Measurements from ENCODE around the gene SERPINB12.
A peak's percentile ranks its signal among the peaks of the same experiment; 100 is the strongest.

Gene SERPINB12

DNA sequence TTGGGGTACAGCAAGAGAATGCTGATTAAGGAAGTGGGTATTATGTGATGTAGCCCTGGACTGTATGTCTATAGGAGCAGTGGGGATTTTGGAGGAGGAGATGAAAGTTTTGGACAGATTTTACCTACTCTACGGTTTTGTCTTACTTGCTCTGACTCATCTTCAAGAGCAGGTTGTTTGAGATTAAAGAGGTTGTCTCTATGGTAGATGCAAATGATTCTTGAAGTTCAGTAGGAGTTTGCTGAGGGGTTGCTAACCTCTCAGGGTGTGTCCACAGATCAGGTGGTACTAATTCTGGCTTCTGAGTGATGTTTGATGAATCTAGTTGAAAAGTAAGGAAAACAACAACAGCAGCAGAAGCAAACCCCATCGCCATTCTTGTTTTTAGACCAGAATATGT is 9.7 kb upstream of the SERPINB12 start:
- Mint-ChIP-seq H3K4me1 (peaks cover 6% of the 10 kb centered on the region), H3K9me3 (no peaks in the 10 kb centered on the region), H3K27ac (no peak overlapping the region), H3K4me3 (no peak overlapping the region), H3K36me3 (no peaks in the 10 kb centered on the region)
- no peak for ATAC-seq
- no peak for DNase-seq (ENCODE audit: low spot score in 2 of 2)

DNA sequence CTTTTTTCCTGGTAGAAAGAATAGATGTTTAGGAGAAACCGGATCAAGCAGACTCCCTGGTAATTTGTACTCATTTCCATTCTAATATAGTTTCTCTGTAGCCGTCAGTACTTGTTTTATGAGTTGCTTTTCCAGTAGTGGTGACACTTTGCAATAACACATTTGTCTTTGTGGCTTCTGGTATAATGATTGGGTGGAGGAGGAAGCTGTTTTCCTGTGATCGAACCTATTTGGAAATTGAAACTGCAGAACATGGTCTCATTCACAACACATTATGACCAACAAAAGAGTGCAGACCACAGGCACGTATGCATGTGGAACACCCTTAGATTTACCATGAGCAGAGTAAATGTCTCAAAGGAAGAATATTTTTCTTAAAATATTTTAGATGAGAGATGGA is 7.6 kb upstream of the SERPINB12 start:
- H3K4me3 Mint-ChIP-seq = no peak overlapping the region
- H3K27ac Mint-ChIP-seq = no peak overlapping the region
- DNase-seq (ENCODE audit: low spot score in 2 of 2) (no peak), ATAC-seq (peak; percentile 79)
- peaks cover 6% of the 10 kb centered on the region for H3K4me1 Mint-ChIP-seq
- no peaks in the 10 kb centered on the region for H3K36me3 Mint-ChIP-seq
- no peaks in the 10 kb centered on the region for H3K9me3 Mint-ChIP-seq

- DNase-seq (ENCODE audit: low spot score in 2 of 2) (no peak), ATAC-seq (no peak)
- Mint-ChIP-seq H3K36me3 (no peaks in the 10 kb centered on the region), H3K9me3 (no peaks in the 10 kb centered on the region), H3K4me1 (no peaks in the 10 kb centered on the region), H3K4me3 (no peak overlapping the region), H3K27ac (no peak overlapping the region)
Observed at GRCh38 chr18:63539904-63540510, 2.2 kb upstream of the SERPINB12 start.

GRCh38 chr18:63544017-63544416 is 1.8 kb downstream of the SERPINB12 start:
- H3K36me3 Mint-ChIP-seq = no peaks in the 10 kb centered on the region
- no peaks in the 10 kb centered on the region for H3K9me3 Mint-ChIP-seq
- H3K4me3 Mint-ChIP-seq = no peak overlapping the region
- H3K27ac Mint-ChIP-seq = no peak overlapping the region
- DNase-seq (ENCODE audit: low spot score in 2 of 2) (no peak), ATAC-seq (no peak)
- no peaks in the 10 kb centered on the region for H3K4me1 Mint-ChIP-seq

GRCh38 chr18:63545000-63545399 is 2.8 kb downstream of the SERPINB12 start:
- Mint-ChIP-seq H3K36me3 (no peaks in the 10 kb centered on the region), H3K9me3 (no peaks in the 10 kb centered on the region), H3K27ac (no peak overlapping the region), H3K4me3 (no peak overlapping the region), H3K4me1 (no peaks in the 10 kb centered on the region)
- DNase-seq (ENCODE audit: low spot score in 2 of 2) (no peak), ATAC-seq (no peak)

DNA sequence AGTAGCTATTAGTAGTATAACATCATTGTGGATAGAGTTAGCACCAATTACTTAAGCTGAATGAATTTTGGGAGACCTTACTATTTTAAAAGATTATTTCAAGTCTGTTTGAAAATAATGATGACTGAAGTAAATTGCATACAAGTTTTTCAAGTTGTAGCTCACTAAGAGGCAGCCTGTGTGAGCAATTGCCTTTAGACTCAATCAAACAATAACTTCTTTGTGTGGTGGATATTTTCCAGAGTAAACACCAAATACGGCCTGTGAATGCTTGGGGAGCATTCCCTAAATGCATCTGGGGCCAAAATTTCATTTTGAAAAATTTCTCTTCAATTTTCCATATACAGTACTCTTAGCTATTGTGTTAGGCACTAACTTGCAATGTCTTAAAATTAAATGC is 7.9 kb downstream of the SERPINB12 start:
- no peaks in the 10 kb centered on the region for H3K9me3 Mint-ChIP-seq
- DNase-seq (ENCODE audit: low spot score in 2 of 2) (no peak), ATAC-seq (no peak)
- no peaks in the 10 kb centered on the region for H3K4me1 Mint-ChIP-seq
- H3K4me3 Mint-ChIP-seq = no peak overlapping the region
- H3K27ac Mint-ChIP-seq = no peak overlapping the region
- H3K36me3 Mint-ChIP-seq = no peaks in the 10 kb centered on the region

GRCh38 chr18:63551769-63552168 is 9.6 kb downstream of the SERPINB12 start:
- DNase-seq (ENCODE audit: low spot score in 2 of 2) = no peak
- H3K36me3 Mint-ChIP-seq = no peaks in the 10 kb centered on the region
- no peak for ATAC-seq

DNA sequence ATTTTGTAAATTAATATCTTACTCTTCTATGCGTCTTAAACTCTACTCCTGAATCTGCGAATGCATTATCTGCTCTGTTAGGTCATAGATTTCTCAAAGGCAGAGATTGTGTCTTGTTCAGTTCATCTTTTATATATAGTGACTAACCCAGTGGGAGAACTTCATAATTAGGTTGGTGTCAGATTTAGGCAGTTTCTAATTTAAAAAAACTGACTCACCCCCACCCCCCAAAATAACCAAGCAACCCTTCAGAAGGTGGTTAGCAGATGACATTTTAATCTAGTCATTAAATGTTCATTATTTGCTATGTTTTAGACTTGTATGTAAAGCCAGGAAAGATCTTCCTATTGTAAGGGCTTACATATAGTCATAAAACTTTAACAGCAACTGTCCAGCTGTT is 10.4 kb downstream of the SERPINB12 start:
- Mint-ChIP-seq H3K9me3 (no peaks in the 10 kb centered on the region), H3K36me3 (no peaks in the 10 kb centered on the region), H3K4me1 (no peaks in the 10 kb centered on the region), H3K4me3 (no peak overlapping the region), H3K27ac (no peak overlapping the region)
- no peak for ATAC-seq
- no peak for DNase-seq (ENCODE audit: low spot score in 2 of 2)

More at GRCh38 chr18:63551769-63552168, 9.6 kb downstream of the SERPINB12 start:
- Mint-ChIP-seq H3K4me3 (no peak overlapping the region), H3K9me3 (no peaks in the 10 kb centered on the region), H3K4me1 (no peaks in the 10 kb centered on the region), H3K27ac (no peak overlapping the region)

DNA sequence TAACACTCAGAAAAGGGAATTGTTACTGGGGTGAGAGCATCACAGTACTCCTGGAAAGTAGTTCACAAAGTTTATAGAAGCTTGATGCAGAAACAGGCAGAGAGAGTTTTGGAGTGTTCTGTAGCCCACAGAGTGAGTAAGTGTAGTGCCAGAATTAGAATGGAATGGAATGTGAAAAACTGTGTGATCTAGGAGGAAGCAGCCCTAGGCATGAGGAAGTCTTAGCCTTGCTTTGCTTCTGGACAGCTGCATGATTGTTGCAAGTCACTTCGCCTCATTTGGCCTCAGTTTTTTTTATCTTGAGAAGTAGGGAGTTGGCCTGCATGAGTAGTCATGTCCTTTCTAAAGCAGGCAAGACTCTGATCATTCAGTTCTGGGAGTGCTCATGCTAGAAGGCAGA is 10.9 kb downstream of the SERPINB12 start:
- DNase-seq (ENCODE audit: low spot score in 2 of 2) (no peak), ATAC-seq (no peak)
- no peak overlapping the region for H3K4me3 Mint-ChIP-seq
- H3K9me3 Mint-ChIP-seq = no peaks in the 10 kb centered on the region
- no peak overlapping the region for H3K27ac Mint-ChIP-seq
- H3K36me3 Mint-ChIP-seq = no peaks in the 10 kb centered on the region
- no peaks in the 10 kb centered on the region for H3K4me1 Mint-ChIP-seq

DNA sequence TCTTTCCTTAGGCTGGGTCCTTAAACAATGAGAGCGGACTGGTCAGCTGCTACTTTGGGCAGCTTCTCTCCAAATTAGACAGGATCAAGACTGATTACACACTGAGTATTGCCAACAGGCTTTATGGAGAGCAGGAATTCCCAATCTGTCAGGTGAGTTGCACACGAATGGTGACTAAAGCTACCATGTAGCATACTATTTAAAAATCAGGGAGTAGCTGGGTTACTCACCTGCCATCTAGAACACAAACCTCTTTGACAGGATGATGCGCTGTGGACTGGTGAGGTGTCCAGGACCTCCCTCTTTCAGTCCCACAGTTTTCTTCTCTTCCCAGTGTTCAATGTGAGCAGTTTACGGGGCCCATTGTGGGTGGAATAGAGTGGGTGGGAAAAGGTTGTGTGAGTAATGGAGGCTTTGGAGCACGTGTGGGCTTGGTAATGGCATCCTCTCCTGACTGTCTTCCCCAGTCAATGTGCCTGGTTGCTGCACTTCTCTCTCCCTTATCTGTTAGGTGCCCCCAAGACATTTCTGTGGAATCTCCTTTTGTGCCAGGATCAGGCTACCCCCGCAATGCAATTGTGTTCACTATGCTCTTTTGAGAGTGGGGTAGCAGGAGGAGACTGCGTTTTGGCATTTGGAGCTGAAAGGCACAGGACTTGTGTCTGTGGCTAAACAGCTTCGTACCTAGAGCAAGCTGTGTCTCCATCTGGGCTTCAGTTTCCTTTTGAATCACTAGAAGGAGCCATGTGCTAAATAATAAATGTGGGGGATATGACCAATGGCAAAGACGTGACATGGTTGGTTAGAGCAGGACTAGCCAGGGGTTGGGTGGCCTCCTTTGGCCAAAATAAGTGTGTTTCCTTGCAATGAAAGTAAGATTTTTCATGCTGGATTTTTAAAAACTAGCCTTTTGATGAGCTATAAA is 17.7 kb downstream of the SERPINB12 start:
- H3K27ac Mint-ChIP-seq = no peak overlapping the region
- no peaks in the 10 kb centered on the region for H3K36me3 Mint-ChIP-seq
- no peak for ATAC-seq
- no peak for DNase-seq (ENCODE audit: low spot score in 2 of 2)
- H3K4me3 Mint-ChIP-seq = no peak overlapping the region
- no peaks in the 10 kb centered on the region for H3K9me3 Mint-ChIP-seq
- no peaks in the 10 kb centered on the region for H3K4me1 Mint-ChIP-seq

- Mint-ChIP-seq H3K36me3 (no peaks in the 10 kb centered on the region), H3K27ac (no peak overlapping the region)
Observed at GRCh38 chr18:63562284-63562683, 20.1 kb downstream of the SERPINB12 start.

DNA sequence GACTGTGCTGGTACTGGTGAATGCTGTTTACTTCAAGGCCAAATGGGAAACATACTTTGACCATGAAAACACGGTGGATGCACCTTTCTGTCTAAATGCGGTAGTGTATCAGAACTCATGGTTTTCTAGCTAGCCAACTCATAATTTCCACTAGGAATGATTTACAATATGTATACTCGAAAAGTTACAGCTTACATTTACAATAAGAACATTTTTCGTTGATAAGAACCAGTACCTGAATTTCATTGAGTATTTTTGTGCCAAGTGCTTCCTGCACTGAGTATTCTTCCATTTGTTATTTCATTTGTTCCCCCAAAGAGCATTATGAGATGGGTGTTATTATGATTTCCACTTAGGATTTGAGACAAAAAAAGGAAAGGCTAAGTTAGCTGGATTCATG is 21.9 kb downstream of the SERPINB12 start:
- Mint-ChIP-seq H3K4me3 (no peak overlapping the region), H3K9me3 (no peaks in the 10 kb centered on the region), H3K36me3 (no peaks in the 10 kb centered on the region), H3K27ac (no peak overlapping the region), H3K4me1 (no peaks in the 10 kb centered on the region)
- no peak for DNase-seq (ENCODE audit: low spot score in 2 of 2)
- ATAC-seq = no peak

More at GRCh38 chr18:63562284-63562683, 20.1 kb downstream of the SERPINB12 start:
- ATAC-seq = no peak
- H3K9me3 Mint-ChIP-seq = no peaks in the 10 kb centered on the region
- no peak overlapping the region for H3K4me3 Mint-ChIP-seq
- no peak for DNase-seq (ENCODE audit: low spot score in 2 of 2)
- no peaks in the 10 kb centered on the region for H3K4me1 Mint-ChIP-seq

DNA sequence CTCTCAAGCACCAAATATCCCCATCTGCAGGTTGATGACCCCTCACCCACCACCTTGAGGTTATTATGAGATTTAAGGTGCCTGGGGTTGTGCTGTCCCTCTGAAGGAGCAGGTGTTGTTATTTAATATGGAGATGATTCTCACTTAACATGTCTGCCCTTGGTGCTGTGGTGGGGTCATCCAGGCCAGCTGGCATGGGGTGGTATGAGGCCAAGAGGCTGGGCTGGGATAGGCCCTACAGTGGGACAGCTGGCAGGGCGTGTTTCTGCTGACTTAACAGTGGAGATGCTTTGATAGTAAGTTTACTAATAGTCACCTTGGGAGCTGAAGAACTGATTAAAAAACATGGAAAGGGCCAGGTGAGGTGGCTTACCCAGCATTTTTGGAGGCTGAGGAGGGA is 22.4 kb downstream of the SERPINB12 start:
- Mint-ChIP-seq H3K27ac (no peak overlapping the region), H3K4me3 (no peak overlapping the region), H3K9me3 (no peaks in the 10 kb centered on the region), H3K4me1 (no peaks in the 10 kb centered on the region), H3K36me3 (no peaks in the 10 kb centered on the region)
- ATAC-seq (no peak), DNase-seq (ENCODE audit: low spot score in 2 of 2) (no peak)

GRCh38 chr18:63567276-63567675 is 25.1 kb downstream of the SERPINB12 start:
- H3K36me3 Mint-ChIP-seq = no peaks in the 10 kb centered on the region
- DNase-seq (ENCODE audit: low spot score in 2 of 2) = no peak
- H3K9me3 Mint-ChIP-seq = no peaks in the 10 kb centered on the region
- no peak overlapping the region for H3K4me3 Mint-ChIP-seq
- no peak for ATAC-seq
- no peaks in the 10 kb centered on the region for H3K4me1 Mint-ChIP-seq
- H3K27ac Mint-ChIP-seq = no peak overlapping the region

DNA sequence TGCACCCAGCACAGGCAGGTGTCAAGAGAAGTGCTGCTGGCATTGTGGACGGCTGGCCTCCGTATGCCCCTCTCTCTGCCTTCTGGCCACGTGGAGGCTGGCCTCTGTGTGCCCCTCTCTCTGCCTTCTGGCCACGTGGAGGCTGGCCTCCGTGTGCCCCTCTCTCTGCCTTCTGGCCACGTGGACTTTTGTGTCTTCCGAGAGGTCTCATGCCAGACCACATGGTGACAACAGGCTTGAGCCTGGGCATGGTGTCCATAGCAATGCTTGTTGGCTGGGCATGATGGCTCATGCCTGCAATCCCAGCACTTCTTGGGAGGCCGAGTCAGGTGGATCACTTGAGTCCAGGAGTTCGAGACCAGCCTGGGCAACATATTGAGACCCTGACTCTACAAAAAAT is 25.7 kb downstream of the SERPINB12 start:
- DNase-seq (ENCODE audit: low spot score in 2 of 2) (no peak), ATAC-seq (no peak)
- no peak overlapping the region for H3K27ac Mint-ChIP-seq
- no peak overlapping the region for H3K4me3 Mint-ChIP-seq
- H3K9me3 Mint-ChIP-seq = no peaks in the 10 kb centered on the region
- H3K4me1 Mint-ChIP-seq = no peaks in the 10 kb centered on the region
- H3K36me3 Mint-ChIP-seq = no peaks in the 10 kb centered on the region

- Mint-ChIP-seq H3K27ac (no peak overlapping the region), H3K4me3 (no peak overlapping the region), H3K4me1 (no peaks in the 10 kb centered on the region), H3K9me3 (no peaks in the 10 kb centered on the region), H3K36me3 (no peaks in the 10 kb centered on the region)
- DNase-seq (ENCODE audit: low spot score in 2 of 2) (no peak), ATAC-seq (no peak)
Observed at GRCh38 chr18:63570721-63571120, 28.6 kb downstream of the SERPINB12 start.

All from stimulated activated effector memory CD8-positive, alpha-beta T cell treated with anti-CD3 and anti-CD28 coated beads, Interleukin-12 subunit alpha, Interleukin-12 subunit beta, amount 100 ng/mL, for 72 hours (primary cell).